GM19328 (cell line): Measurements from ENCODE around the gene ITK.
"Not testable (repeated sequence)": the region's sequence is repeated elsewhere in the genome, so short reads cannot be mapped to it uniquely, and the experiment has no call there.

Experiments used
- ATAC-seq: cut with Tn5 transposase; IDR thresholded peaks from one replicate; pipeline ENCODE4 v1.9.1; 2021; ENCODE audit warnings: mild to moderate bottlenecking, moderate library complexity; ENCODE audit not compliant: unreplicated experiment

ITK gene

GRCh38 chr5:157205708-157206107, 25.1 kb downstream of the ITK start:
- no peak for ATAC-seq

- ATAC-seq: not testable (repeated sequence)
Measured at GRCh38 chr5:157210652-157211051, 30.0 kb downstream of the ITK start.

DNA sequence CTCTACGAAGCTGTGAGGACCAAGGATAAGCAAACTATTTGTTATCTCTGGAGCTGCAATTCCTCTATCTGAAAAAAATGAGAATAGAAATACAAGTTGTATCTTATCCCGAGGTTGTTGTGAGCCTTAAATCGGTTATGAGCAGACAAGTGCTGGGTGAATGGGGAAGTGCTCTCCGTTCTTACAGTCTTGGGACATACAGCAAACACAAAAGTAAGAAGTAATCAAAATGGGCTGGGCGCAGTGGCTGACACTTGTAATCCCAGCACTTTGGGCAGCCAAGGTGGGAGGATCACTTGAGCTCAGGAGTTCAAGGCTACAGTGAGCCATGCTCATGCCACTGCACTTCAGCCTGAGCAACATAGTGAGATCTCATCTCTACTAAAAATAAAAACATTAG, 31.7 kb downstream of the ITK start:
- no peak for ATAC-seq

- no peak for ATAC-seq
Measured at GRCh38 chr5:157213527-157214243, 33.0 kb downstream of the ITK start.

DNA sequence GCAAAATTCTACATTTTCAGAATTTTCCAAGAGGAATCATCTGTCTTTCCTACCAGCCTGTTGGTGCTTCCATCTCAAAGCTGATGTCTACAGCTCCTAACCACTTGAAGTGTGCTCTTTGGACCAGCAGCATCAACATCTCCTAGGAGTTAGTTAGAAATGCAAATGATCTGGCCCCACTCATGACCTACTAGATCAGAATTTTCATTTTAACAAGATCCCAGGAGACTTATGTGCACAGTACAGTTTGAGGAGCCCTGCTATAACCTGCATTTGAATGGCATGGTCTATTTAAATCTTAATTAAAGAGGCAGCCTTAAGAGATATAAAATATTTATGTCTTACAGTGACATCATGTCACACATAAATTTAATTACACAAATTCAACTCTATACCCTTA, 33.8 kb downstream of the ITK start:
- no peak for ATAC-seq

- peak; percentile 34 for ATAC-seq
Measured at GRCh38 chr5:157214861-157215513, 34.3 kb downstream of the ITK start.

DNA sequence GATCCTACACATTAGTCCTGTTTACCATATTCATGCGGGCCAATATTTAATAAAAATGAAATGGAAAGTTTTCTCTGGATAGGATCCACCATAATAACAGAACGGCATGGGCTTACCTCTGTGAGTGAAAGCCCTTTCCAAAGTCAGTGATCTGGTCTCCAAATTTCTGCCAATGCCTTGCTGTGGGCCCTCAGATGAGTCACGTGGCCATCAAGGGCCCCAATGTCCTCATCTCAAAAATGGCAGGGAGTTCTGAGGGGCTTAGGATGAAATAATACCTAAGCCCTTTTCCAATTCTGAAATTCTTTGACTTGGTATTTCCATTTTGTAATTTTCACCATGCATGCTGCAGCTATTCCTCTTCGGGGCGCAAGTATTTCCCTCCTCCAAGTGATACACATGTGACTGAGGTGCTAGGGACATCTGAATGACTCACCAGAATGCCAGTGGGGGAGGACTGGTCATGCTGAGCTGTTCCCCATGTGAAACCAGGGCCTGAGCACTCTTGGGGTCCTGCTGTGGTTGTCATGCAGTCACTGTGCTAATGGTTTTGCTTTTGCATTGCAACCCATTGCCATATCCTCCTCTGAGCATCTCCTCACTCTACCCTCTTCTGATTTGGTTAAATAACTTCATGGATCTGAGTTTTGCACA, 35.0 kb downstream of the ITK start:
- no peak for ATAC-seq

GRCh38 chr5:157216391-157217142, 35.9 kb downstream of the ITK start:
- ATAC-seq: no peak

DNA sequence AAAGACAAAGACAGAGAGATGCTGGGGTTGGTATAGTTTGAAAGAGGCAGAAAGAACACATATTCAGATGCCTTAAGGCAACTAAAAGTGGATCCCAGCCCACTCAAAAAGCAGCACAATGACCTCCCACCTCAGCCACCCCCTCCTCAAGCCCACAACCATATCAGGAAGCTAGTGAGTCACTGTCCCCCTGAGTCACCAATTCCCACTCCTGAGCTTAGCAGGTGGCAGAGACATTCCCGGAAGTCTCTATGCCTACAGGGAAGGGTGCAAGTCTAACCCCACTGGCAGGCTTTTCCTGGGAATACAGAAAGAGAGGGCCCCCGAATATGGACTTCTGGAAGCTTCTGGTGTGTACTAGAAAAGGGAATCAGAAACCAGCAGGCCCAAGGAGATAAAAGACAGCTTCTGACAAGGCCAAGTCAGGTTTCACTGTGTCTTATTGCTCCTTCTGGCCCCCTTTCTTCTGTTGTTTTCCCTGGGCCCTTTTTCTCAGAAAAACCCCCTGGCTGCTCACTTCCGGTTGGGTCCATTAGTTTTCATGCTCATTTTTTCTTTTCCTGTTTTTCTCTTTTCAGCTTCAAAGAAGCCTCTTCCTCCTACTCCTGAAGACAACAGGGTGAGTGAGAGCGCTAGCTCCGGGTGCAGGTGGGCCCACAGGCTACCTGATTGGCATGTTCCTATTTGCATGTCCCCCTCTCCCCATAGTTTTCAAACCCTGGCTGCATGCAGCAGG, 36.8 kb downstream of the ITK start:
- no peak for ATAC-seq

DNA sequence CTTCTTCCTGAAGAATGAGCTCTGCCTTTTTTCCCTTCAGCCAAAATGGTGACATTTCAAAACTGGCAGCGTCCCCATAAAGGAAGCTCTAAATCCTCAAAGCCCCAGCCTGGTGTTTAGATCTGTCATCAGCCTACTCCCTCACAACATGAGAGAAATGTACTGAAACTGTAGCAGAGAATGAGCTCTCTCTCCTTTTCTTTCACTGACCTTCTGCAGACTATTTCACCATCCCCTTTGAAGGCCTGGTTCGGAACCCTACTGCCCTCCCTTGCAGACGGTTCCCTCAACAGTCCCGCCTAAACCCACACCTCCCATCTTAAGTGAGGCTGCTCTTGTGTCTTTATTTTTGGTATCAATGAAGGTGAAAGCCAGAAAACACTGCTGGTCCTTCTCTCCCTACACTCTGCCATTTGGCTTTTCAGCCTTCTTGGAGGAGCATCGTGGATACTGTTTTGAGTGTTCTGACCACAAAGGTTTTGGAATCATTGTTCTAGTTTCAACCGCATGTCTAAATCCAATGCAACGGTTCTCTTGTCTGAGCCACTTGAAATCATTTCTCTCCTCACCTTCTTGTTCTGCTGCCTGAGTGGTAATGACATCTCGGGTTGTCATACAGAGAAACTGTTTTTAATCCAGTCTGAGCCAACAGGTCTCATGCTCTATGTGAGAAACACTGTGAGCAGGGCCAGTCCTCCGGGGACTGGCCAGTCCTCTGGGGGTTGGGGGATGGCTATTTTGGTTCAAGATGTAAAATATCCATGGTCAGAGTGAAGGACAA, 39.0 kb downstream of the ITK start:
- ATAC-seq: peak; percentile 51

DNA sequence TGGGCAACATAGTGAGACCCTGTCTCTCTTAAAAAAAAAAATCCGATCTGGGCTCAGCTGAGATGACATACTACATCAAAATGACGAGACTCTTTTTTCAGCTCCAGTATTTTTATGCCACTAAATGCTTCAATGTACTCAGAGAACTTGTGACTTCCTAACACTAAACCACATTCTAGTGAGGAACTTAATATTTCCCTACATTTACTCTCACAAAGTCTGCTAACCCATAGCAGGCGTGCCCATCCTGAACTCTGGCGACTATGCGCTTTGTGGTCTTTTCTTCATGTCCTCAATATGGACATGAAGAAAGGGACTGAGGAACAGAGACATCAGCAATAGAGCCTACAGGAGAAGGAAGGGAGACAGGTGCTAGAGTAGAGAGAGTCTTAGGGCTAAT, 41.3 kb downstream of the ITK start:
- no peak for ATAC-seq

- no peak for ATAC-seq
Measured at GRCh38 chr5:157222506-157223230, 42.0 kb downstream of the ITK start.

DNA sequence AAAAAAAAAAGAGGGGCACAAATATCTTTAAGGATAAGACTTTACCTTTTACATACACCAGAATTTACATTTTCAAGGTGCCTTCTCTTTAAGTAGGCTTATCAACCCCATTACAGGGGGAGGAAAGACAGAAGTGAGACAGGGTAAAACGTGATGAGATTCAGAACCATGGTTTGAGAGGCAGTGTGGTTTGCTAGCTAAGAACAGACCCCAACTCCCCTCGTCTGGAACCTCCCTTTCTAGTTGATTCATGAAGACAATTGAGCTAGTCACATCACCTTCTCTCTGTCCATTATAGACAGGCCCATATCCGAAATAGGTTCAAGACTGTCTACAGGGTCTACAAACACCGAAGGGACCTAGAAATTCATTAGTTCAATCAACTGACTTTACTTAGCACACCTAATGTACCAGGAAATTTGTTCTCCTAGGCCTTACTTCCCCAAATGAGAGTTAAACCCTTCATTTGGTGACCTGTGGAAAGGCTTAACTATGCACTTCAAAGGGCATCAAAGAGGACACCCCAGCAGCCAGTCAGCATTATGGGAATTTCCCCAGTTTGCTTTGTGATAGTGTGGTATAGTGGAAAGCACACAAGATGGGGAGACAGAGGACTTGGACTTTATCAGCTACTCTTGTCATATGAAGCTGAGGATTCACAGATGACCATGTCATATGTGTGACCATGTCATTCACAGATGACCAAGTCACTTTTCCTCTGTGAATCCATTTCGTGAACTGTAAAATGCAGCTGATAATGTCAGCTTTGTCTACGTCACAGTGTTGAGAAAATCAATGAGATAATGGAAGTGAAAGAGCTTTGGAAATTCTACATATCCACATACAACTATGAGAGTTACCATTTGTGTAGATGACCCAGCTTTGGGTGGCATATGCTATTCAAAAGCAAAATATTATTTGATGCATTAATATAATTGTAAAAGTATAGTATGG, 45.1 kb downstream of the ITK start:
- no peak for ATAC-seq

DNA sequence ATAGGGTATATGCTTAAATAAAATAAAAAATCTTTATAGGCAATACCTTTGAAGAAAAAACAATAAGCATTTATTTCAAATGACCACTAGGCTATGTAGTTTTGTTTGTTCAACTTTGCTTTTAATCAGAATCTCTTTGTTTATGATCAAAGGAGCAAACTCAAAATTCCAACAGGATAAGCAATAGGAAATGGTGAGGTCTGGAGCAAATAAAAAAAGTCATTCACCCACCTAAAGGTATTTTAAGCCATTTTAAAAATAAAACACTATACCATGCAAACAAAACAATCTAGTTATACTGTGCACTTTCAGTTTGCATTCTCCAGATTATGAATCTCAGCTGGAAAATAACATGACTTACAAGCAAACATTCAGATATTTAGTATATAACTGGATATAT, 50.0 kb downstream of the ITK start:
- no peak for ATAC-seq

- ATAC-seq: no peak
Measured at GRCh38 chr5:157232706-157233105, 52.1 kb downstream of the ITK start.

DNA sequence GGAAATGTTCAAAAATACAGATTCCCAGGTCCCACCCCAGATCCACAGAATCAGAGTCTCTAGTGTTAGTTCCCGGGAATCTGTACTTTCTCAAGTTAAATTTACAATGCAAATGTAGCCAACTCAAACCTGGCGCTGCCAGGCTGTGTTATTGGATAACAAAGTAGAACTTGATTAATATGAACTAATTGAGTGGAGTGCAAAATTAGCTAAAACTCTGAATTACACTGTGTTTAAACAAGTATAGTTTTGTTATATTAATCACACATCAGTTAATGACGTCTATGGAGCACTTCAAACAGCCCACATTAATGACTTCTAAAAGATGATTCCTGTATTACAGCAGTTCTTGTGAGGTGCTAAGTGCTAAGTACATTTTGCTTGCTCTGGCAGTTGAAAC, 52.9 kb downstream of the ITK start:
- ATAC-seq: no peak

- ATAC-seq: no peak
Measured at GRCh38 chr5:157236423-157236822, 55.8 kb downstream of the ITK start.

DNA sequence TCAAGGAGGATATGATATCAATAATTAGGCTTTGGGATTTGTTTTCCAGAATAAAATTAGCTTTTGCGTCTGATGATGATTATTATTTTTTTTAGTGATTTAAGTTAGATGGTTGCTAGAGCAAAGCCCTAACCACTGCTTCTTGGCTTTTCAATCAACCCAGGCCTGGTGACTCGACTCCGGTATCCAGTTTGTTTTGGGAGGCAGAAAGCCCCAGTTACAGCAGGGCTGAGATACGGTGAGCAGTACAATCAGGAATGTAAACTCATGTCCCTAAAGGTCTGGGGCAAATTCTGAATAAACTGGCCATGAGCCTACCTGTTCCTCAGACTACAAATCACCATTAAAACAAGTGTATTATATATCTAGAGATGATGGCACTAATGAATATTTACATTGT, 60.8 kb downstream of the ITK start:
- no peak for ATAC-seq
